Thyroid gland (tissue), 4 donors: ENCODE measurements around the gene CALY. TPM values are rescaled to one million over a fixed set of nuclear protein-coding genes. Genes with fewer than 3 reads are reported as not detected.

Experiments
- DNase-seq, 2 donors: peaks; one replicate each; pipeline ENCODE4 v3.0.0-alpha.2; 2019
- H3K27ac ChIP-seq, 3 donors: fragments of 200-600 bp; sonication (generic); 1 replicate in 2 of 3; 2 replicates in 1 of 3; pipeline ENCODE4 v1.5.1; 2016 to 2019; ENCODE audit warnings: mild to moderate bottlenecking in 1 of 3, moderate library complexity in 1 of 3
- H3K27me3 ChIP-seq: fragments of 200-600 bp; sonication (generic); one replicate; pipeline ENCODE4 v1.5.1; 2019
- H3K36me3 ChIP-seq, 2 donors: fragments of 200-600 bp; sonication (generic); one replicate each; pipeline ENCODE4 v1.5.1; 2016 to 2019
- H3K4me1 ChIP-seq, 2 donors: fragments of 200-600 bp; sonication (generic); one replicate each; pipeline ENCODE4 v1.5.1; 2017 to 2019
- H3K4me3 ChIP-seq, 3 donors: fragments of 200-600 bp; sonication (generic); replicated peaks in 1 of 3; 1 replicate in 2 of 3; 2 replicates in 1 of 3; pipeline ENCODE4 v1.5.1; 2016; ENCODE audit warnings: mild to moderate bottlenecking in 1 of 3
- H3K9me3 ChIP-seq: fragments of 200-600 bp; sonication (generic); one replicate; pipeline ENCODE4 v1.5.1; 2017
- POLR2A ChIP-seq, 2 donors: fragments of 450-650 bp; IDR thresholded peaks; one replicate each; pipeline ENCODE4 v1.6.1; 2017; ENCODE audit warnings: antibody characterized with exemption in 2 of 2, mild to moderate bottlenecking in 2 of 2, moderate library complexity in 1 of 2
- WGBS, 2 donors: methylation state at CpG; one replicate each; pipeline ENCODE4 v1.1.5; 2017; 5-methylcytosine and 5-hydroxymethylcytosine counted together
- intact Hi-C: fragments of 100-400 bp; cut with DNase I; formaldehyde crosslinking; loops from one replicate; pipeline ENCODE4 v1.15.1; 2023
- total RNA-seq, 4 donors: library from RNA; depleted of rRNA; stranded (reverse); fragments of >200 nt; gene quantifications; one replicate each; pipeline ENCODE4 v1.2.3, GENCODE V29; 2016
- TF ChIP-seq, protein P1 (sequence below), 6 experiments: fragments of 200-600 bp in 3 of 6; fragments of 450-650 bp in 3 of 6; sonication (generic) in 3 of 6; IDR thresholded peaks; one replicate each; pipeline ENCODE4 v1.5.1; 2016 to 2019; ENCODE audit warnings: antibody characterized with exemption in 6 of 6, mild to moderate bottlenecking in 2 of 6, inconsistent platforms in 1 of 6, moderate library complexity in 1 of 6

Gene CALY
- total RNA-seq, 4 donors from 2014 or later: 0.13 to 1.5 TPM; not detected in 2

DNA sequence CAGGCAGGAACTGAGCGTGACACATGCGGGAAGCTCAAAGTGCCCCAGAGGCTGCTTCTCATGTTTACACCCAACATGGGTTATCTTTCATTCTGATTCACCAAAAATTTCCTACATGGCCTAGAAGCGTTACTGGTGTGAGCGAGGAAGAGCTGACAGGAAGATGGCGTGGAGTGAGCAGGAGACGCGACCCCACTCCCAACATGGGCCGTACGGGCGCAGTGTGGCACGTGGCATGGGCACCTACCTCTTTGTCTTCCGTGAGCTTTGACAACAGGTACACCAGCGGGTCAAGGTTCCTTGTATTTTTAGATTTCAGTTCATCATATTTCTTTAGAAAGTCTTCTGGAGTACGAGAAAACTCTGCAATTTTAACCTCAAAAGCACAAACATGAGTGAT lies 37.0 kb downstream of the CALY start:
- Histone ChIP-seq H3K4me1 (no peaks in the 10 kb centered on the region), H3K27me3 (no peaks in the 10 kb centered on the region), H3K36me3 (peaks cover 56 to 62% of the 10 kb centered on the region in 2 donors), H3K4me3 (no peak overlapping the region), H3K9me3 (no peaks in the 10 kb centered on the region), H3K27ac (no peak overlapping the region)
- 94 to 97% methylated on average over 14 of the region's 14 CpGs for WGBS, 2 donors
- no peak for DNase-seq
- TF ChIP-seq, protein P1, sequence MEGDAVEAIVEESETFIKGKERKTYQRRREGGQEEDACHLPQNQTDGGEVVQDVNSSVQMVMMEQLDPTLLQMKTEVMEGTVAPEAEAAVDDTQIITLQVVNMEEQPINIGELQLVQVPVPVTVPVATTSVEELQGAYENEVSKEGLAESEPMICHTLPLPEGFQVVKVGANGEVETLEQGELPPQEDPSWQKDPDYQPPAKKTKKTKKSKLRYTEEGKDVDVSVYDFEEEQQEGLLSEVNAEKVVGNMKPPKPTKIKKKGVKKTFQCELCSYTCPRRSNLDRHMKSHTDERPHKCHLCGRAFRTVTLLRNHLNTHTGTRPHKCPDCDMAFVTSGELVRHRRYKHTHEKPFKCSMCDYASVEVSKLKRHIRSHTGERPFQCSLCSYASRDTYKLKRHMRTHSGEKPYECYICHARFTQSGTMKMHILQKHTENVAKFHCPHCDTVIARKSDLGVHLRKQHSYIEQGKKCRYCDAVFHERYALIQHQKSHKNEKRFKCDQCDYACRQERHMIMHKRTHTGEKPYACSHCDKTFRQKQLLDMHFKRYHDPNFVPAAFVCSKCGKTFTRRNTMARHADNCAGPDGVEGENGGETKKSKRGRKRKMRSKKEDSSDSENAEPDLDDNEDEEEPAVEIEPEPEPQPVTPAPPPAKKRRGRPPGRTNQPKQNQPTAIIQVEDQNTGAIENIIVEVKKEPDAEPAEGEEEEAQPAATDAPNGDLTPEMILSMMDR (IDR thresholded peaks at IDR 0.05): no peak
- TF ChIP-seq POLR2A (IDR thresholded peaks at IDR 0.05): no peak
- intact Hi-C loops: no loop called here

DNA sequence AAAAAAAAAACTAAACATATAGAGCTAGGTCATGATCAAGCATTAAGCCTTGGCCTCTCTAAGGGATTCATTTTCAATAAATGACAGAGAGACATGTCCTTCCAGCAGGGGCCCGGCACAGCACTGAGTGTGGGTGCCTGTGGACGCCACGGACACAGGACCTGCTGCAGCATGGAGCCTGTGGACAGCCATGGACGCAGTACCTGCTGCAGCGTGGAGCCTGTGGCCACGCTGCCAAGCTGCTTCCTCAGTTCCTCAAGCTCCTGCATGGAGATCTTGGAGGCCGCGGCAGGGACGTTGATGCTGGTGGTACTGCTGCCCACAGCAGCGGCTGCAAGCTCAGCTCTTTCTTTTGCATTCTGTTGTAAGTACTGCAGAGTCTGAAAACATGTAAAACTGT lies 37.5 kb downstream of the CALY start:
- WGBS, 2 donors: 85 to 93% methylated on average over 4 to 10 of the region's 10 CpGs
- Histone ChIP-seq H3K27me3 (no peaks in the 10 kb centered on the region), H3K4me1 (no peaks in the 10 kb centered on the region), H3K36me3 (peaks cover 60 to 67% of the 10 kb centered on the region in 2 donors), H3K4me3 (no peak overlapping the region), H3K9me3 (no peaks in the 10 kb centered on the region), H3K27ac (no peak overlapping the region)
- TF ChIP-seq POLR2A (IDR thresholded peaks at IDR 0.05): no peak
- TF ChIP-seq, protein P1 (IDR thresholded peaks at IDR 0.05): no peak
- intact Hi-C loops: no loop called here
- no peak for DNase-seq

DNA sequence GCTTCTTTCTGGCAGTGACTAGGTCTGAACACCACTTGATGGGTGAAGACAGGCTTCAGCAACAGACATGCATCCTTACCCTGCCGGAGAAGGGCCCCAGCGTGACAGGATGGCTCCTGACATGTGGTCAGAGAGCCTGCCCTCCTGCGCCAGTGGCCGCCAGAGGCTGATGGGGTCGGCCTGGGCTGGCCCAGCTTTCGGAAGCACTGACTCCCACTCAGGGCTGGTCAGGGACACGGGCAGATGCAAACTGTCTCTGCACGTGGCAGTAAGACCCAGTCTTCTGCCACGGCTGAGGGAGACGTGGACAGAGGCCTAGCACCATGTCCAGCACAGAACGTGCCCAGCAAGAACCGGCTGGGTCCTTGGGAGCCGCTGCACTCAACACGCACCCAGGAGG lies 38.2 kb downstream of the CALY start:
- Histone ChIP-seq H3K27me3 (no peaks in the 10 kb centered on the region), H3K4me3 (no peak overlapping the region), H3K9me3 (no peaks in the 10 kb centered on the region), H3K27ac (no peak overlapping the region), H3K36me3 (peaks cover 67 to 74% of the 10 kb centered on the region in 2 donors), H3K4me1 (no peaks in the 10 kb centered on the region)
- TF ChIP-seq POLR2A (IDR thresholded peaks at IDR 0.05): no peak
- TF ChIP-seq, protein P1 (IDR thresholded peaks at IDR 0.05): no peak
- WGBS, 2 donors: 93 to 95% methylated on average over 9 to 13 of the region's 14 CpGs
- no peak for DNase-seq
- intact Hi-C loops: no loop called here

- no peak for DNase-seq
- TF ChIP-seq, protein P1 (IDR thresholded peaks at IDR 0.05): no peak
- no peak for TF ChIP-seq POLR2A (IDR thresholded peaks at IDR 0.05)
- Histone ChIP-seq H3K27me3 (no peaks in the 10 kb centered on the region), H3K9me3 (no peaks in the 10 kb centered on the region), H3K27ac (no peak overlapping the region), H3K36me3 (peaks cover 75 to 83% of the 10 kb centered on the region in 2 donors), H3K4me1 (no peaks in the 10 kb centered on the region), H3K4me3 (no peak overlapping the region)
- 93 to 96% methylated on average over 10 of the region's 10 CpGs for WGBS, 2 donors
- intact Hi-C loops: no loop called here
These were observed 39.2 kb downstream of the CALY start for GRCh38 chr10:133297504-133297903.

- H3K27ac ChIP-seq: no peak overlapping the region
- DNase-seq: no peak
- H3K4me1 ChIP-seq: no peaks in the 10 kb centered on the region
- WGBS, 2 donors: 95 to 96% methylated on average over 41 to 42 of the region's 42 CpGs
- no peaks in the 10 kb centered on the region for H3K9me3 ChIP-seq
- intact Hi-C loops: no loop called here
- no peak for TF ChIP-seq POLR2A (IDR thresholded peaks at IDR 0.05)
- TF ChIP-seq, protein P1 (IDR thresholded peaks at IDR 0.05): no peak
- H3K36me3 ChIP-seq: peaks cover 80 to 82% of the 10 kb centered on the region in 2 donors
- H3K27me3 ChIP-seq: no peaks in the 10 kb centered on the region
- H3K4me3 ChIP-seq: no peak overlapping the region
These were observed 41.0 kb downstream of the CALY start for GRCh38 chr10:133295426-133296320.
